HL-60 (cell line): ENCODE data around the gene HMGCL.

Source experiments
- CTCF ChIP-seq: IDR thresholded peaks from one replicate; pipeline ENCODE4 v1.5.1; 2011; ENCODE audit warnings: low read length, control low read depth, inconsistent platforms; ENCODE audit not compliant: insufficient read depth
- POLR2AphosphoS5 ChIP-seq: IDR thresholded peaks from 2 replicates; pipeline ENCODE4 v1.6.1; 2012; ENCODE audit warnings: low read depth
- REST ChIP-seq: IDR thresholded peaks from 2 replicates; pipeline ENCODE4 v1.6.1; 2012; ENCODE audit warnings: low read depth; ENCODE audit not compliant: insufficient replicate concordance
- SPI1 ChIP-seq: IDR thresholded peaks from 2 replicates; pipeline ENCODE4 v1.6.1; 2012; ENCODE audit warnings: low read depth, mild to moderate bottlenecking, borderline replicate concordance

GRCh38 chr1:23768733-23769132, 56.5 kb downstream of the HMGCL start:
- TF ChIP-seq SPI1 (no peak), CTCF (no peak), POLR2AphosphoS5 (no peak), REST (no peak)
